SK-N-SH (cell line): Measurements from ENCODE around the gene TDRD10. TPM values are rescaled to one million over a fixed set of nuclear protein-coding genes. Genes with fewer than 3 reads are reported as not detected.

ENCODE experiments used
- CTCF ChIA-PET: fragments of 300-600, 350-600 bp; formaldehyde crosslinking; extraction: SDS; loops from one replicate; lab custom pipeline; 2021; lab: Yijun Ruan, JAX
- POLR2A ChIA-PET: fragments of 350-600 bp; sonication (Branson Sonifier 250); formaldehyde crosslinking; extraction: SDS; loops from one replicate; lab custom pipeline; 2020; ENCODE audit warnings: antibody characterized with exemption, inconsistent platforms; lab: Yijun Ruan, JAX
- DNase-seq: peaks from one replicate; pipeline ENCODE4 v3.0.0; 2012
- H2AFZ ChIP-seq: fragments of 200-600 bp; sonication (generic); 2 replicates; pipeline ENCODE4 v1.8.1; 2016; ENCODE audit warnings: antibody characterized with exemption, mild to moderate bottlenecking, low read depth
- H3F3A ChIP-seq: fragments of 200-600 bp; sonication (generic); replicated peaks from 2 replicates; pipeline ENCODE3; 2016; ENCODE audit warnings: antibody characterized with exemption, mild to moderate bottlenecking; ENCODE audit not compliant: insufficient read depth
- H3K27ac ChIP-seq, 2 experiments: fragments of 200-500 bp in 1 of 2; fragments of 200-600 bp in 1 of 2; sonication (Bioruptor generic) in 1 of 2; sonication (generic), shearing (Covaris generic) in 1 of 2; 2 replicates each; pipeline versions ENCODE4 v1.5.1 to v1.6.1; 2014 to 2016; ENCODE audit warnings: low read depth in 2 of 2, inconsistent platforms in 1 of 2, low read length in 1 of 2, mild to moderate bottlenecking in 1 of 2, mixed read lengths in 1 of 2
- H3K27me3 ChIP-seq: fragments of 200-600 bp; sonication (generic), shearing (Covaris generic); 2 replicates; pipeline ENCODE4 v1.6.1; 2016; ENCODE audit warnings: mixed run types; ENCODE audit not compliant: insufficient read depth
- H3K36me3 ChIP-seq, 2 experiments: fragments of 200-500 bp in 1 of 2; fragments of 200-600 bp in 1 of 2; sonication (Bioruptor generic) in 1 of 2; sonication (generic) in 1 of 2; replicated peaks in 1 of 2; 2 replicates each; pipeline versions ENCODE3 to v1.5.1; 2014 to 2016; ENCODE audit warnings: low read length in 1 of 2, mild to moderate bottlenecking in 1 of 2; ENCODE audit not compliant: insufficient read depth in 2 of 2, control insufficient read depth in 1 of 2
- H3K4me1 ChIP-seq, 2 experiments: fragments of 200-500 bp in 1 of 2; fragments of 200-600 bp in 1 of 2; sonication (Bioruptor generic) in 1 of 2; sonication (generic), shearing (Covaris generic) in 1 of 2; 2 replicates each; pipeline versions ENCODE4 v1.5.1 to v1.6.1; 2014 to 2016; ENCODE audit warnings: low read depth in 1 of 2, low read length in 1 of 2, mixed run types in 1 of 2; ENCODE audit not compliant: insufficient read depth in 2 of 2, control insufficient read depth in 1 of 2
- H3K4me2 ChIP-seq: fragments of 200-600 bp; sonication (generic), shearing (Covaris generic); 2 replicates; pipeline ENCODE4 v1.6.1; 2017; ENCODE audit warnings: mixed run types
- H3K4me3 ChIP-seq, 2 experiments: fragments of 200-500 bp in 1 of 2; fragments of 200-600 bp in 1 of 2; sonication (Bioruptor generic) in 1 of 2; sonication (generic), shearing (Covaris generic) in 1 of 2; 2 replicates each; pipeline versions ENCODE4 v1.5.1 to v1.8.1; 2014 to 2016; ENCODE audit warnings: low read depth in 2 of 2, inconsistent platforms in 1 of 2, low read length in 1 of 2, mild to moderate bottlenecking in 1 of 2, mixed read lengths in 1 of 2, moderate library complexity in 1 of 2
- H3K79me2 ChIP-seq: fragments of 200-600 bp; sonication (generic); 2 replicates; pipeline ENCODE4 v1.8.1; 2017; ENCODE audit warnings: mild to moderate bottlenecking; ENCODE audit not compliant: insufficient read depth
- H3K9ac ChIP-seq: fragments of 200-600 bp; sonication (generic); 2 replicates; pipeline ENCODE4 v1.6.1; 2017; ENCODE audit warnings: mixed run types
- H3K9me2 ChIP-seq: fragments of 200-600 bp; sonication (generic); 2 replicates; pipeline ENCODE4 v1.6.1; 2017; ENCODE audit warnings: mixed run types
- H3K9me3 ChIP-seq: fragments of 200-600 bp; sonication (generic); 2 replicates; pipeline ENCODE4 v1.6.1; 2017; ENCODE audit warnings: mixed run types, mild to moderate bottlenecking, moderate library complexity
- H4K20me1 ChIP-seq: fragments of 200-600 bp; sonication (generic); 2 replicates; pipeline ENCODE4 v1.6.1; 2017; ENCODE audit warnings: mild to moderate bottlenecking, mixed run types; ENCODE audit not compliant: insufficient read depth
- ELF1 ChIP-seq: IDR thresholded peaks from 2 replicates; pipeline ENCODE4 v1.4.0; 2012
- EP300 ChIP-seq, 2 experiments: IDR thresholded peaks; 2 replicates each; pipeline versions ENCODE4 v1.4.0 to v1.6.1; 2012; ENCODE audit warnings: borderline replicate concordance in 1 of 2, low read depth in 1 of 2, low read length in 1 of 2
- EZH2phosphoT487 ChIP-seq: fragments of 200-600 bp; sonication (generic); IDR thresholded peaks from 2 replicates; pipeline ENCODE4 v1.6.1; 2017; ENCODE audit warnings: low read depth, mixed run types, mild to moderate bottlenecking, antibody characterized with exemption, moderate library complexity, borderline replicate concordance
- FOSL2 ChIP-seq: IDR thresholded peaks from 2 replicates; pipeline ENCODE4 v1.4.0; 2012; ENCODE audit warnings: low read depth, mild to moderate bottlenecking, moderate library complexity, borderline replicate concordance
- FOXJ3 ChIP-seq: sonication (generic); formaldehyde crosslinking; IDR thresholded peaks from 2 replicates; pipeline ENCODE4 v1.5.1; 2020; ENCODE audit warnings: mild to moderate bottlenecking, missing genetic modification reagents
- GABPA ChIP-seq: IDR thresholded peaks from 2 replicates; pipeline ENCODE4 v1.4.0; 2012; ENCODE audit warnings: low read depth, mild to moderate bottlenecking
- GATA2 ChIP-seq: sonication (generic); formaldehyde crosslinking; IDR thresholded peaks from 2 replicates; pipeline ENCODE4 v1.5.0; 2020; ENCODE audit warnings: mild to moderate bottlenecking, missing genetic modification reagents
- MAX ChIP-seq: IDR thresholded peaks from 2 replicates; pipeline ENCODE4 v1.4.0; 2012; ENCODE audit warnings: low read depth
- POLR2AphosphoS5 ChIP-seq: IDR thresholded peaks from 2 replicates; pipeline ENCODE4 v1.6.1; 2012; ENCODE audit warnings: low read depth, low read length
- REST ChIP-seq: IDR thresholded peaks from 2 replicates; pipeline ENCODE4 v1.6.1; 2012; ENCODE audit warnings: mild to moderate bottlenecking, low read depth, low read length, moderate library complexity
- RFX5 ChIP-seq: IDR thresholded peaks from 2 replicates; pipeline ENCODE4 v1.6.1; 2012; ENCODE audit warnings: mild to moderate bottlenecking, improper control_type of control experiment, low read length
- RXRA ChIP-seq: IDR thresholded peaks from 2 replicates; pipeline ENCODE4 v1.4.0; 2012; ENCODE audit warnings: low read depth, mild to moderate bottlenecking, borderline replicate concordance
- SMC3 ChIP-seq: IDR thresholded peaks from 2 replicates; pipeline ENCODE4 v1.6.1; 2012; ENCODE audit warnings: low read depth, low read length, improper control_type of control experiment
- TAF1 ChIP-seq: IDR thresholded peaks from 2 replicates; pipeline ENCODE4 v1.6.1; 2012; ENCODE audit warnings: low read depth, mild to moderate bottlenecking, low read length, moderate library complexity, borderline replicate concordance
- TEAD4 ChIP-seq: IDR thresholded peaks from 2 replicates; pipeline ENCODE4 v1.4.0; 2012; ENCODE audit warnings: mild to moderate bottlenecking, borderline replicate concordance; ENCODE audit not compliant: insufficient read depth
- YY1 ChIP-seq: IDR thresholded peaks from 2 replicates; pipeline ENCODE4 v1.4.0; 2012; ENCODE audit warnings: low read depth, mild to moderate bottlenecking
- ZBTB33 ChIP-seq: IDR thresholded peaks from 2 replicates; pipeline ENCODE4 v1.4.0; 2012; ENCODE audit warnings: low read depth, borderline replicate concordance
- WGBS: methylation state at CpG from one replicate; pipeline ENCODE4 v1.1.6; 2017; ENCODE audit warnings: low lambda C conversion rate; 5-methylcytosine and 5-hydroxymethylcytosine counted together
- polyA plus RNA-seq, 3 experiments: library from polyadenylated mRNA; depleted of rRNA; stranded (reverse); fragments of >200 nt; gene quantifications; 2 replicates each; pipeline ENCODE4 v1.2.3, GENCODE V29; 2012

TDRD10 gene
- polyA plus RNA-seq, 1 of the 3 experiments (the other 2 are of a cell fraction): not detected

GRCh38 chr1:154456631-154457030, 45.4 kb upstream of the TDRD10 start:
- WGBS: 88% methylated on average over 6 of the region's 6 CpGs
- no peak overlapping the region for H3K9ac ChIP-seq
- no peaks in the 10 kb centered on the region for H4K20me1 ChIP-seq
- no peaks in the 10 kb centered on the region for H3K36me3 ChIP-seq
- DNase-seq: no peak
- H3K27me3 ChIP-seq: no peaks in the 10 kb centered on the region
- ChIA-PET POLR2A (no interaction called here), CTCF (no interaction called here)
- no peaks in the 10 kb centered on the region for H3K9me2 ChIP-seq
- H3K79me2 ChIP-seq: no peaks in the 10 kb centered on the region
- no peak overlapping the region for H3K4me2 ChIP-seq
- H3K4me1 ChIP-seq: peaks cover 2 to 6% of the 10 kb centered on the region in 2 experiments; a peak in 1 of 4 replicates
- no peak overlapping the region for H2AFZ ChIP-seq
- H3K9me3 ChIP-seq: no peaks in the 10 kb centered on the region
- H3K27ac ChIP-seq: no peak overlapping the region
- peaks cover 4% of the 10 kb centered on the region for H3F3A ChIP-seq
- TF ChIP-seq EZH2phosphoT487 (no peak), REST (no peak), GATA2 (CRISPR knock-in tag) (no peak), ELF1 (no peak), POLR2AphosphoS5 (no peak), EP300 (IDR thresholded peaks at IDR 0.05; ENCODE audit: borderline replicate concordance in 1 of 2, low read depth in 1 of 2, low read length in 1 of 2) (no peak), TAF1 (no peak), RXRA (no peak), GABPA (no peak), TEAD4 (no peak), FOXJ3 (CRISPR knock-in tag) (no peak), ZBTB33 (no peak), YY1 (no peak)
- H3K4me3 ChIP-seq: no peak overlapping the region

GRCh38 chr1:154459080-154459479, 42.9 kb upstream of the TDRD10 start:
- peaks cover 19% of the 10 kb centered on the region for H3F3A ChIP-seq
- ChIA-PET CTCF (interaction anchor here (0.7 to 6.2 kb wide), 2 partner anchors 8 to 21 kb away, joined by 3 to 36 read pairs; no protein-coding TSS in a partner anchor), POLR2A (no interaction called here)
- H3K36me3 ChIP-seq: no peaks in the 10 kb centered on the region
- H3K4me2 ChIP-seq: no peak overlapping the region
- H3K4me3 ChIP-seq: no peak overlapping the region
- no peak overlapping the region for H3K27ac ChIP-seq
- H2AFZ ChIP-seq: no peak overlapping the region
- no peak for DNase-seq
- no peaks in the 10 kb centered on the region for H3K9me3 ChIP-seq
- H3K9ac ChIP-seq: no peak overlapping the region
- no peaks in the 10 kb centered on the region for H3K9me2 ChIP-seq
- H4K20me1 ChIP-seq: no peaks in the 10 kb centered on the region
- no peaks in the 10 kb centered on the region for H3K79me2 ChIP-seq
- peaks cover 7% of the 10 kb centered on the region in 2 experiments; a peak in 2 of 4 replicates for H3K4me1 ChIP-seq
- H3K27me3 ChIP-seq: no peaks in the 10 kb centered on the region
- TF ChIP-seq EZH2phosphoT487 (no peak), TAF1 (no peak), EP300 (IDR thresholded peaks at IDR 0.05; ENCODE audit: borderline replicate concordance in 1 of 2, low read depth in 1 of 2, low read length in 1 of 2) (no peak), RFX5 (no peak), SMC3 (no peak), REST (no peak), GATA2 (CRISPR knock-in tag) (no peak), FOSL2 (no peak), MAX (no peak)
